HuH-7.5 (cell line): ENCODE data around the gene EDIL3.

Source experiments
- DNase-seq: peaks from one replicate; pipeline ENCODE4 v3.0.0; 2011; ENCODE audit warnings: low spot score

Gene EDIL3

GRCh38 chr5:83911367-83911919 is 473.2 kb downstream of the EDIL3 start:
- DNase-seq: no peak

- no peak for DNase-seq
These were observed 484.4 kb downstream of the EDIL3 start for GRCh38 chr5:83900306-83900705.

- DNase-seq: no peak
These were observed 485.2 kb downstream of the EDIL3 start for GRCh38 chr5:83899326-83899970.

- no peak for DNase-seq
These were observed 488.8 kb downstream of the EDIL3 start for GRCh38 chr5:83895860-83896259.

- DNase-seq: no peak
These were observed 493.4 kb downstream of the EDIL3 start for GRCh38 chr5:83891261-83891660.
